ENCODE data around the gene TMEM163. TPM values are rescaled to one million over a fixed set of nuclear protein-coding genes. Genes with fewer than 3 reads are reported as not detected.

Gene TMEM163
- total and polyA plus RNA-seq, 4 donors: 5.8 to 46.9 (median 29.8) TPM

DNA sequence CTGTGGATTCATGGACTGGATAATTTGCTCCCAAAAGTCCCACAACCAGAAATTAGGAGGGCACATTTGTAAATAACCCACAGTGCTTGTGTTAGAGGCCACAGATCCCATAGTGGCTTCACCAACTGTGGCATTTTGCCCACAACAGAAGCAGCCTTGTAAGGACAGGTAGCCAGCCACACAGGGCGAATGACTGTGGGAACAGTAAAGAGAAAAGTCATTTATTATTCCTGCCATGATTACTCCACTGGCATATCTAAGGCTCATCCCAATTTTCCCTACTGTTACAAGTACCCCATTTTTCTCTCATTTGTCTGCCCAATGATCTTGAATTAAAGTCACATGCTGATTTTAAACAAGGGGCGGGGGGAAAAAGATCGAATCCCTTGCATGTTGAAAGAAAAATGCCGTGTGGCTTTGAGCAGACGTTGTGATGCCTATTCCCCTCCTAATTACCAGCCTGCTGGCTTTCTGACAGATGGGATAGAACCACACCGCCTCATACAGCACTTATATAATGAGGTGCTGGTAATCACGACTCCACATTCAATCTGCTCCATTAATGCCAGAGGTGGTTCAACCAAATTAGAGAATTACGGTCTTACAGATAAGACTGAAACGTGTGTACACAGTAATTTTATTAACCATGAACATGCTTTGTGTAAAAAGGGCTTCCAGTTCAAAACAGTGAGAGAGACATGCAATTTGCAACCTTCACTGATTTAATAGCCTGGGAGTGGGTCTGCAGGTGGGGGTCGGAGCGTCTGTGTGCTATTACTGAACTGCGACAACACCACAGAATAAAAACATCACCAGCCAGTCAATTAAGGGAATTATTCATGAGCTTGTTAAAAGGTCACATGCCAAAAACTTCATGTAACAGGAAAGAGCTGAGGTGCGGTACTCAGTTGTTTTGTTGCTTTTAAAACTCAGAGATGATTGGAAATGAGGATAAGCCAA is 196.0 kb downstream of the TMEM163 start:
- Histone ChIP-seq H3K9me3 (ENCODE audit: control insufficient read depth in 4 of 4, insufficient read depth in 3 of 4, low read length in 3 of 4) (peaks cover 0 to 5% (median 0%) of the 10 kb centered on the region in 4 donors), H3K36me3 (ENCODE audit: control insufficient read depth in 4 of 4, insufficient read depth in 4 of 4, low read length in 4 of 4) (no peaks in the 10 kb centered on the region)

GRCh38 chr2:134518101-134518500 is 200.7 kb downstream of the TMEM163 start:
- no peak overlapping the region for H3K27ac ChIP-seq (ENCODE audit: low read depth in 1 of 2, low read length in 1 of 2)
- no peak for ATAC-seq (ENCODE audit: insufficient read depth, low FRiP score)
- 85 to 91% methylated on average over 2 of the region's 2 CpGs for WGBS, 2 donors

More for the DNA sequence above, 196.0 kb downstream of the TMEM163 start:
- Histone ChIP-seq H3K4me3 (no peak overlapping the region), H3K27me3 (ENCODE audit: control insufficient read depth in 3 of 3, insufficient read depth in 3 of 3, low read length in 2 of 3) (no peaks in the 10 kb centered on the region), H3K4me1 (ENCODE audit: control insufficient read depth in 5 of 5, insufficient read depth in 5 of 5, low read length in 5 of 5) (peaks cover 0 to 4% (median 0%) of the 10 kb centered on the region in 5 donors), H3K27ac (ENCODE audit: low read depth in 1 of 2, low read length in 1 of 2) (no peak overlapping the region), H3K9ac (ENCODE audit: insufficient read depth in 1 of 2, low read length in 2 of 2) (no peak overlapping the region)
- TF ChIP-seq, protein P1, sequence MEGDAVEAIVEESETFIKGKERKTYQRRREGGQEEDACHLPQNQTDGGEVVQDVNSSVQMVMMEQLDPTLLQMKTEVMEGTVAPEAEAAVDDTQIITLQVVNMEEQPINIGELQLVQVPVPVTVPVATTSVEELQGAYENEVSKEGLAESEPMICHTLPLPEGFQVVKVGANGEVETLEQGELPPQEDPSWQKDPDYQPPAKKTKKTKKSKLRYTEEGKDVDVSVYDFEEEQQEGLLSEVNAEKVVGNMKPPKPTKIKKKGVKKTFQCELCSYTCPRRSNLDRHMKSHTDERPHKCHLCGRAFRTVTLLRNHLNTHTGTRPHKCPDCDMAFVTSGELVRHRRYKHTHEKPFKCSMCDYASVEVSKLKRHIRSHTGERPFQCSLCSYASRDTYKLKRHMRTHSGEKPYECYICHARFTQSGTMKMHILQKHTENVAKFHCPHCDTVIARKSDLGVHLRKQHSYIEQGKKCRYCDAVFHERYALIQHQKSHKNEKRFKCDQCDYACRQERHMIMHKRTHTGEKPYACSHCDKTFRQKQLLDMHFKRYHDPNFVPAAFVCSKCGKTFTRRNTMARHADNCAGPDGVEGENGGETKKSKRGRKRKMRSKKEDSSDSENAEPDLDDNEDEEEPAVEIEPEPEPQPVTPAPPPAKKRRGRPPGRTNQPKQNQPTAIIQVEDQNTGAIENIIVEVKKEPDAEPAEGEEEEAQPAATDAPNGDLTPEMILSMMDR (IDR thresholded peaks at IDR 0.05; ENCODE audit: control extremely low read depth, extremely low read depth): no peak
- ATAC-seq (ENCODE audit: insufficient read depth, low FRiP score): no peak
- WGBS, 2 donors: 67 to 82% methylated on average over 13 of the region's 13 CpGs
- peak in 2 of 3 donors; percentile 5 to 16 for DNase-seq

GRCh38 chr2:134515137-134515536 is 203.7 kb downstream of the TMEM163 start:
- H3K36me3 ChIP-seq (ENCODE audit: control insufficient read depth in 4 of 4, insufficient read depth in 4 of 4, low read length in 4 of 4): no peaks in the 10 kb centered on the region
- H3K9me3 ChIP-seq (ENCODE audit: control insufficient read depth in 4 of 4, insufficient read depth in 3 of 4, low read length in 3 of 4): no peaks in the 10 kb centered on the region
- no peak for ATAC-seq (ENCODE audit: insufficient read depth, low FRiP score)
- no peaks in the 10 kb centered on the region for H3K4me1 ChIP-seq (ENCODE audit: control insufficient read depth in 5 of 5, insufficient read depth in 5 of 5, low read length in 5 of 5)
- TF ChIP-seq, protein P1 (IDR thresholded peaks at IDR 0.05; ENCODE audit: control extremely low read depth, extremely low read depth): no peak
- no peak overlapping the region for H3K27ac ChIP-seq (ENCODE audit: low read depth in 1 of 2, low read length in 1 of 2)
- WGBS, 2 donors: 67 to 94% methylated on average over 5 of the region's 5 CpGs
- H3K4me3 ChIP-seq: no peak overlapping the region
- DNase-seq: no peak
- peaks cover 0 to 2% (median 0%) of the 10 kb centered on the region in 3 donors for H3K27me3 ChIP-seq (ENCODE audit: control insufficient read depth in 3 of 3, insufficient read depth in 3 of 3, low read length in 2 of 3)
- no peak overlapping the region for H3K9ac ChIP-seq (ENCODE audit: insufficient read depth in 1 of 2, low read length in 2 of 2)

More at GRCh38 chr2:134518101-134518500, 200.7 kb downstream of the TMEM163 start:
- H3K27me3 ChIP-seq (ENCODE audit: control insufficient read depth in 3 of 3, insufficient read depth in 3 of 3, low read length in 2 of 3): no peaks in the 10 kb centered on the region
- no peak overlapping the region for H3K9ac ChIP-seq (ENCODE audit: insufficient read depth in 1 of 2, low read length in 2 of 2)
- TF ChIP-seq, protein P1 (IDR thresholded peaks at IDR 0.05; ENCODE audit: control extremely low read depth, extremely low read depth): no peak
- no peaks in the 10 kb centered on the region for H3K36me3 ChIP-seq (ENCODE audit: control insufficient read depth in 4 of 4, insufficient read depth in 4 of 4, low read length in 4 of 4)
- DNase-seq: no peak
- peaks cover 0 to 5% (median 0%) of the 10 kb centered on the region in 4 donors for H3K9me3 ChIP-seq (ENCODE audit: control insufficient read depth in 4 of 4, insufficient read depth in 3 of 4, low read length in 3 of 4)
- peaks cover 0 to 2% (median 0%) of the 10 kb centered on the region in 5 donors for H3K4me1 ChIP-seq (ENCODE audit: control insufficient read depth in 5 of 5, insufficient read depth in 5 of 5, low read length in 5 of 5)
- no peak overlapping the region for H3K4me3 ChIP-seq
